Sciatic nerve (tissue), 2 donors: Measurements from ENCODE around the gene ZMIZ1. TPM values are rescaled to one million over a fixed set of nuclear protein-coding genes. Genes with fewer than 3 reads are reported as not detected.

Experiments
- ATAC-seq: fragments of 200-7000 bp; cut with Tn5 transposase; one replicate; pipeline ENCODE4 v1.9.1; 2020; ENCODE audit warnings: mild to moderate bottlenecking, moderate library complexity
- DNase-seq: peaks from one replicate; pipeline ENCODE4 v3.0.0-alpha.2; 2020; ENCODE audit warnings: low spot score
- intact Hi-C: fragments of 100-400 bp; cut with DNase I; formaldehyde crosslinking; loops from one replicate; pipeline ENCODE4 v1.14.2; 2022
- total RNA-seq: library from RNA; stranded (reverse); fragmentation: NEBNext Ultra II Directional; extraction: Animal tissue kit (Norgen Biotek cat#: 25700); gene quantifications from one replicate; pipeline ENCODE4 v1.2.1, GENCODE V29; 2021
- donor health status: DM: no; HTN: no; CAD: no.
- donor health status: DM: no; HTN: no; CAD: no.

The ZMIZ1 gene
- total RNA-seq, 1 donor from 2014 or later = 96.7 TPM

GRCh38 chr10:79048639-79049550, 19.9 kb upstream of the ZMIZ1 start:
- peak; percentile 53 for ATAC-seq
- intact Hi-C loops = no loop called here
- DNase-seq = peak; percentile 54

- DNase-seq (peak; percentile 36), ATAC-seq (no peak)
- intact Hi-C loops = no loop called here
These were observed 18.6 kb upstream of the ZMIZ1 start for GRCh38 chr10:79049931-79050895.

GRCh38 chr10:79050896-79051555, 17.7 kb upstream of the ZMIZ1 start:
- intact Hi-C loops = no loop called here
- DNase-seq (peak; percentile 32), ATAC-seq (no peak)

GRCh38 chr10:79051766-79052165, 17.0 kb upstream of the ZMIZ1 start:
- ATAC-seq (no peak), DNase-seq (peak; percentile 31)
- intact Hi-C loops = no loop called here

- intact Hi-C loops = no loop called here
- DNase-seq = peak; percentile 40
- no peak for ATAC-seq
These were observed 16.3 kb upstream of the ZMIZ1 start for GRCh38 chr10:79052291-79053080.

GRCh38 chr10:79053081-79053434, 15.7 kb upstream of the ZMIZ1 start:
- DNase-seq (no peak), ATAC-seq (no peak)
- intact Hi-C loops = no loop called here

GRCh38 chr10:79053481-79054202, 15.1 kb upstream of the ZMIZ1 start:
- intact Hi-C loops = no loop called here
- peak; percentile 32 for DNase-seq
- no peak for ATAC-seq

GRCh38 chr10:79054203-79055099, 14.3 kb upstream of the ZMIZ1 start:
- DNase-seq (peak; percentile 58), ATAC-seq (no peak)
- intact Hi-C loops = no loop called here

GRCh38 chr10:79055100-79055782, 13.5 kb upstream of the ZMIZ1 start:
- DNase-seq (peak; percentile 7), ATAC-seq (no peak)
- intact Hi-C loops = no loop called here

GRCh38 chr10:79055892-79056291, 12.9 kb upstream of the ZMIZ1 start:
- DNase-seq (no peak), ATAC-seq (no peak)
- intact Hi-C loops = no loop called here

GRCh38 chr10:79056361-79056735, 12.4 kb upstream of the ZMIZ1 start:
- peak; percentile 37 for DNase-seq
- intact Hi-C loops = no loop called here
- no peak for ATAC-seq

- DNase-seq = peak; percentile 44
- intact Hi-C loops = no loop called here
These were observed 11.9 kb upstream of the ZMIZ1 start for GRCh38 chr10:79056736-79057391.

GRCh38 chr10:79057481-79058275, 11.1 kb upstream of the ZMIZ1 start:
- intact Hi-C loops = no loop called here

More at GRCh38 chr10:79056736-79057391, 11.9 kb upstream of the ZMIZ1 start:
- ATAC-seq = no peak

GRCh38 chr10:79058899-79059841, 9.6 kb upstream of the ZMIZ1 start:
- intact Hi-C loops = no loop called here
- DNase-seq = peak; percentile 44
- no peak for ATAC-seq

More at GRCh38 chr10:79057481-79058275, 11.1 kb upstream of the ZMIZ1 start:
- ATAC-seq = no peak
- DNase-seq = peak; percentile 15
